ENCODE results near the gene BRSK2.

The BRSK2 gene

GRCh38 chr11:1438261-1438966, 48.7 kb downstream of the BRSK2 start:
- DNase-seq, result no peak

GRCh38 chr11:1438967-1439330, 49.2 kb downstream of the BRSK2 start:
- DNase-seq, result no peak

GRCh38 chr11:1439341-1439740, 49.6 kb downstream of the BRSK2 start:
- no peak for DNase-seq

DNA sequence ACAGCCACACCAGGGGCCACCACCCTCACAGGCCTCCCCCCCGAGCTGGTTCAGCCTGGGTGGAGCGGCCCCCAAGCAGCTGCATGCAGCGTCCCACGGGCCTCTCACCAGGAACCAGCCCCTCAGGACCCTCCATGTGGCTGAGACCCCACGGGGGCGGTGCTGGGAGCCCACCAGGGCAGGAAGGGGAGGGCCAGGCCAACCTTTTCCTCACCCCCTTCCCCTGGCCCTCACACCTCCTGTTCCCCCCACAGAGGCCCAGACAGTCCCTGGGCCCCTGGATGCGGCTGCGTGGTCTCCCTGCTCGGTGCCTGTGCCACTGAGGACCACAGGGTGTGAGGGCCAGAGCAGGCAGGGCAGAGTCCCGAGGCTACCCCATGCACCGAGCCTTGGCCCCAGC, 50.3 kb downstream of the BRSK2 start:
- DNase-seq, result no peak

GRCh38 chr11:1440496-1440895, 50.8 kb downstream of the BRSK2 start:
- DNase-seq, result no peak

GRCh38 chr11:1442163-1442562, 52.4 kb downstream of the BRSK2 start:
- DNase-seq, result no peak

GRCh38 chr11:1442807-1443366, 53.2 kb downstream of the BRSK2 start:
- DNase-seq, result no peak

GRCh38 chr11:1443737-1444136, 54.0 kb downstream of the BRSK2 start:
- no peak for DNase-seq

DNA sequence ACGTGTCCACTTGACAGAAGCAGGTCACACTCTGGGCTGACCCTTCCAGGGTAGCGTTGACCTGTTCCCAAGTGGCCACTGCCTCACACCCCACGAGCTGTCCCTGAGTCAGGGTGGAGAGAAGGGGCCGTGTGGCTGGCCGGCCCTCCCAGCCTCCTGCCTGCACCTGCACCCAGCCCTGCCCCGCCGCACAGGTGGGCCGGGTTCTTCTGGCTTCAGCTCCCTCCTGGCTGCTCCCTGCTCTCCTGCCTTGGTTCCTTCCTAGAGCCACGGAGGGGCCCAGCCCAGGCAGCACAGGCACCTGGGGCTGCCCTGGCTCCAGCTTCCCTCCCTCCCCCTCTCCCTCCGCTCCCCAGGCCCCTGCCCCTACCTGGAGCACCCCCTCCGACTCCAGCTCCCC, 54.6 kb downstream of the BRSK2 start:
- DNase-seq, result no peak

- no peak for DNase-seq
Measured at GRCh38 chr11:1444823-1445422, 55.2 kb downstream of the BRSK2 start.

GRCh38 chr11:1445741-1446445, 56.2 kb downstream of the BRSK2 start:
- no peak for DNase-seq

DNA sequence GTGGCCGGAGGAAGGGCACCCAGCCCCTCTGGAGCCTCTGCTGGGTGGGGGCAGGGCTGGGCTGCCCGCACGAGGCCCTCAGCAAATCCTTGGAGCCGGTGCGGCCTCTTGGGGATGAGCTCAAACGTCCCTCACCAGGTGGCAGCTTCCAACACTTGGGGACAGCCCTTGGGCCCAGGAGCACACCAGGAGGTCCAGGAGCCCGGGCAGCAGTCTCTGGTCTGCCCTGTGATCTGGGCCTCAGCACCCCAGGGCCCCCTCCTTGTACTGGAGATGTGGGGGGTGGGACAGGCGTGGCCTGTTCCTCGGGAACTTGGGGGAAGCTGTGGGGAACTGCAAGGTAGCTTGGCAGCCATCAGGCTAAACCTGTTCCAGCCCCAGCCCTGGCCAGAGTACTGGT, 56.9 kb downstream of the BRSK2 start:
- no peak for DNase-seq

- no peak for DNase-seq
Measured at GRCh38 chr11:1447845-1448825, 58.4 kb downstream of the BRSK2 start.

DNA sequence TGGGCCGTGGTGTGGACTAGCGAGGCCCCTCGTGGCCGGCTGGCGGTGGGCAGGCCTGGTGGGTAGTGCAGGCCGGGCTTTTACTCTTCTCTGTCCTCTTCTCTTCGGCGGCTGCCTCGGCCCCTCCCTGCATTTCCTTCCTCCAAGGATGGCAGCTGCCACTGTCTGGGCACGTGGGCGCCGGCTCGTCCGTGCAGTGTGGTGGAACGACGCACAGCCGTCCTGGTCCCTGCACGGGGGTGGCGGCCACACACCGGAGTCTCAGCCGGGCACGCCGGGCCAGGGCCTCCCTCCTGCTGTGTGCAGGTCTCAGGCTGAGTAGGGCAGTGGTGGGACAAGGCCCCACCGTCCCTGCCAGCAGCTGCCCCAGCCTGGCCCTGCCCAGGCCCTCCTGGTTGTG, 59.1 kb downstream of the BRSK2 start:
- no peak for DNase-seq

DNA sequence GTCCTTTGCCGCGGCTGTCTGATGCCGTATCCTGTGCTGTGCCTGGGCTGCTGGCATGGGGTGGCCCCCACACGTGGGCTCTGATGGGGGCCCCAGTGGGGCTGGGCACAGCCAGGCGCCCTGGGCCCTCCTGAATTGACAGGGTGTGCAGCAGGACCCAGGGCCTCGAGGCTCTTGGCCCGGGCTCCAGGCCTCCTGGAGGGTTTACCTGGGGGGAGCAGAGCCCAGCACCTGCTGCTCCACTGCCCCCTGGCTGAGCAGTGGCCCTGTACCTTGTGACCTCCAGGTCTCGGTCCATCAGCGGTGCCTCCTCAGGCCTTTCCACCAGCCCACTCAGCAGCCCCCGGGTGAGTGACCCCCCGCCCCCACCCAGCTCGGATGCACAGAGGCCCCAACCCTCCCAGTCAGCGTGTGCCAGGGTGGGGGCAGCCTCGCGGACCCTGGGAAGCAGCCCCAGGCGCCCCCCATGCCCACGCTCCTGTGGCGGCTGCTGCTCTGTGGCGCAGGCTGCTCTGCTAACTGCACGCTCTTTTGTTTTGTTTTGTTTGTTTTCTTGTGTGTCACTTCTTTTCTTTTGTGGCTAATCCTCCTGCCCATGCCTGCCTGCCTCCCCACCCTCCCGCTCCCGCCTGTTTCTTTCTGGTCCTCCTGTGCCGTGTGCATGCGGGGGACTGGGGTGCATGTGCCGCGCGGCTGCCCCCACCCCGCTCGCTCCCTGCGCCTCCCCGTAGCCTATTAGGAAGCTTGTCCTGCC, 59.9 kb downstream of the BRSK2 start:
- no peak for DNase-seq

DNA sequence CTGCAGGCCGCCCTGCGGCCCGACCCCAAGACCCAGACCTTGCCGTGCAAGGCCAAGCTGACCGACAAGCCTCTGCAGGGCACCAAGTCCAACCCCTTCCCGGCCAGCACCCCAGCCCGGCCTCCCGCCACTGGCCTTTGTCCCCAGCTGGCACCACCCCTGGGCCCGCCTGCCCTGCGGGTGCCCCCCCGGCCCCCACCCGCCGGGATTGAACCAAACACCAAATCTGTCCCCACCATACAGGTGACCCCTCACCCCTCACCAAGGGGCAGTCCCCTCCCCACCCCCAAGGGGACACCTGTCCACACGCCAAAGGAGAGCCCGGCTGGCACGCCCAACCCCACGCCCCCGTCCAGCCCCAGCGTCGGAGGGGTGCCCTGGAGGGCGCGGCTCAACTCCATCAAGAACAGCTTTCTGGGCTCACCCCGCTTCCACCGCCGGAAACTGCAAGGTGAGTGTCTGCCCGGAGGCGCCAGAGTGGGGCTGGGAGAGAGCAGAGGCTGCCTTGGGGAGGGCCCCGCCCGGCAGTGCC, 60.7 kb downstream of the BRSK2 start:
- DNase-seq, result no peak

DNA sequence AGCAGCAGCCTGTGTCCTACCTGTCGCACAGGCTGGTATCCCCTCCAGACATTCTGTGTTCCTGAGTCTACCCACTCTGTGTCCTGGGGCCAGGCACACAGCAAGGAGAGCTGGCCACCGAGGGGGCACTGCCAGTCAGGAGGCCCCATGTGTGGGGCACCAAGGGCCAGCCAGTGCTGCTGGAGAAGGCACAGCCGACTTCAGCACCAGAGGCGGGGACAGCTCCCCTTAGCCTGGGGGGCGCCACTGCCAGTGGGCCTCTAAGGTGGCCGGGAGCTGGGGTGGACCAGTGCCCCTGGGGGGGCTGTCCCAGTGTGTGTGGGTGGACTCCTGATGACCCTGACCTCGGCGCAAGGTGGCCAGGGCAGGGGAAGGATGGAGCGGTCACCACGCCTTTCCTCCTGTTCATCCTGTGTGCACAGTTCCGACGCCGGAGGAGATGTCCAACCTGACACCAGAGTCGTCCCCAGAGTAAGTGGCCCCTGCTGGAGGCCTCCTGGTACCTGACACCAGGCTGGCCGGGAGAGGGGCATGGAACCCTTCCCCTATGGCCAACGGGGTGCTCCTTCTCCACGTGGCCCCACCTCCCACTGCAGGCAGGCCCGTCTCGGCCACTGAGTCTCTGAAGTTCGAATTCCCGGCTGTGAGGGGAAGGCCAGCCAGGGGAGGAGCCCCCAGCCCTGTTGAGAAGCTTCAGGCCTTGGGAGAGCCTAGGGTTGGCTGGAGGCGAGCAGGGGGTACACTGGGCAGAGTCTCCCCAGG, 61.4 kb downstream of the BRSK2 start:
- no peak for DNase-seq

- DNase-seq, result no peak
Measured at GRCh38 chr11:1451781-1452470, 62.2 kb downstream of the BRSK2 start.

DNA sequence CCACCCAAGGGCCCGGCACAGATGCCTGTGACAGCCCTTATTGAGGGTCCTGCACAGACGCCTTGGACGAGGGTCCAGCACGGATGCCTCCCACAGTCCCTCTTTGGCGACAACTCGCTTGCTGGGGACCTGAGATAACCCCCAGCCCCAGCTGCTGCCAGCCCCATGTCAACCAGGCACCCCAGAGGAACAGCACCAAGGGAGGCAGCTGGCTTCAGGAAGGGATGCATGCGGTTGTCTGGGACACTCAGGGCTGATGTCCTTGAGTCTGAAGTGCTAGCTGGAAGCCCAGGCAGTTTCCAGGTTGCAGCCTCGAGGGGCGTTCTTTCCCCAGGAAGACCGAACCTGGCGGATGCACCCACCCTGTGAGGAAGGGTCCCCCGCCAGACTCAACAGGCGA, 63.0 kb downstream of the BRSK2 start:
- DNase-seq, result no peak

- DNase-seq, result no peak
Measured at GRCh38 chr11:1453611-1454034, 63.9 kb downstream of the BRSK2 start.

Data from NCI-H1048 (cell line).